GM12892 (cell line): ENCODE results near the gene PRAC2.

Experiments used
- POLR2A ChIP-seq: IDR thresholded peaks from 2 replicates; pipeline ENCODE4 v1.6.1; 2011; ENCODE audit warnings: low read depth, low read length, control low read depth
- POLR2AphosphoS5 ChIP-seq: IDR thresholded peaks from 2 replicates; pipeline ENCODE4 v1.6.1; 2011; ENCODE audit warnings: low read depth, low read length, control low read depth
- TAF1 ChIP-seq: IDR thresholded peaks from 2 replicates; pipeline ENCODE4 v1.6.1; 2011; ENCODE audit warnings: low read depth, mild to moderate bottlenecking, control low read depth, low read length, borderline replicate concordance

DNA sequence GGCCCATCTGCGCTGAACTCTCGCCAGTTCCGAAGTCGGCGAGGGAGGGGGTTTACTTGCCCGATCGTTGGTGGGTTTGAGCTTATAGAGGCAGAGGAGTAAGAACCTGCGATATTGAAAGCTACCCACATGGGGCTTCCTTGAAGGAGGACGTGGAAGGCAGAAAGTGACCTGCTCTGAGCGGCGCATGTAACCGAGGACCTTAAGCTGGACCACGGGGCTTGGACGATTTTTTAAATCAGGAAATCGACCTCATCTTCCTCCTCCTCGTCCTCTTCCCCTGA is 2.0 kb downstream of the PRAC2 start:
- TF ChIP-seq POLR2A (no peak), POLR2AphosphoS5 (no peak), TAF1 (no peak)
